Measurements from ENCODE around the gene TMEM184A.

Gene TMEM184A

DNA sequence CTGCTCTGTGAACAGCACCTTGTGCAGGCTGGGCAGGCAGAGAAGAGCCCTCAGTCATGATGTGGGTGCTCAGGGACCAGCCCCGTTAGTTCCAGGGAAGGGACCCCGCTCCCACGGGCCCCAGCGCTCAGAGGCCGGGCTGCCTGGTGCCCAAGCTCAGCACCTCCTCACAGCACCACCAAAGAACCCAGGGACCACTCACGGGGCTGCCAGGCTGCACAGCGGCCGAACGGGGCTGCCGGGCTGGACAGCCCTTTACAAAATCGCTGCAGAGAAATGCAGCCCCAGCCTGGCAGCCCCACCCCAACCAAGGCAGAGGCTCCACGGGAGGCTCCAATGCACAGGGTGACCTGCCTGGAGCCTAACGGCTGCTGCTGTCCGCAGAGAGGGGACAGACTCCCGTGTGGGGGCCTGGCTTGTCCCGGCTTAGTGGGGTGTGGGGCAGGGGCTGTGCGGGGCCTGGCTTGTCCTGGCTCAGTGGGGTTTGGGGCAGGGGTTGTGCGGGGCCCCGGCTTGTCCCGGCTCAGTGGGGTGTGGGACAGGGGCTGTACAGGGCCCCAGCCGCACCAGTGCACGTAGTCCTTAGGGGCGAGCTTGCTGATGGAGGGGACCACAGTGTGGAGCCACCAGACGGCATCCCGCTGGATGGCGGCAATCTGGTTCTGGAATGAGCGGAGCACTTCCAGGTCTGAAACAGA is 61.0 kb downstream of the TMEM184A start:
- POLR2A ChIA-PET: no interaction called here
- TF ChIP-seq, protein P1, sequence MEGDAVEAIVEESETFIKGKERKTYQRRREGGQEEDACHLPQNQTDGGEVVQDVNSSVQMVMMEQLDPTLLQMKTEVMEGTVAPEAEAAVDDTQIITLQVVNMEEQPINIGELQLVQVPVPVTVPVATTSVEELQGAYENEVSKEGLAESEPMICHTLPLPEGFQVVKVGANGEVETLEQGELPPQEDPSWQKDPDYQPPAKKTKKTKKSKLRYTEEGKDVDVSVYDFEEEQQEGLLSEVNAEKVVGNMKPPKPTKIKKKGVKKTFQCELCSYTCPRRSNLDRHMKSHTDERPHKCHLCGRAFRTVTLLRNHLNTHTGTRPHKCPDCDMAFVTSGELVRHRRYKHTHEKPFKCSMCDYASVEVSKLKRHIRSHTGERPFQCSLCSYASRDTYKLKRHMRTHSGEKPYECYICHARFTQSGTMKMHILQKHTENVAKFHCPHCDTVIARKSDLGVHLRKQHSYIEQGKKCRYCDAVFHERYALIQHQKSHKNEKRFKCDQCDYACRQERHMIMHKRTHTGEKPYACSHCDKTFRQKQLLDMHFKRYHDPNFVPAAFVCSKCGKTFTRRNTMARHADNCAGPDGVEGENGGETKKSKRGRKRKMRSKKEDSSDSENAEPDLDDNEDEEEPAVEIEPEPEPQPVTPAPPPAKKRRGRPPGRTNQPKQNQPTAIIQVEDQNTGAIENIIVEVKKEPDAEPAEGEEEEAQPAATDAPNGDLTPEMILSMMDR (IDR thresholded peaks at IDR 0.05; ENCODE audit: control extremely low read depth, extremely low read depth, low read depth, missing control alignments): no peak
- CTCF ChIA-PET: no interaction called here
- DNase-seq (ENCODE audit: extremely low spot score): no peak

DNA sequence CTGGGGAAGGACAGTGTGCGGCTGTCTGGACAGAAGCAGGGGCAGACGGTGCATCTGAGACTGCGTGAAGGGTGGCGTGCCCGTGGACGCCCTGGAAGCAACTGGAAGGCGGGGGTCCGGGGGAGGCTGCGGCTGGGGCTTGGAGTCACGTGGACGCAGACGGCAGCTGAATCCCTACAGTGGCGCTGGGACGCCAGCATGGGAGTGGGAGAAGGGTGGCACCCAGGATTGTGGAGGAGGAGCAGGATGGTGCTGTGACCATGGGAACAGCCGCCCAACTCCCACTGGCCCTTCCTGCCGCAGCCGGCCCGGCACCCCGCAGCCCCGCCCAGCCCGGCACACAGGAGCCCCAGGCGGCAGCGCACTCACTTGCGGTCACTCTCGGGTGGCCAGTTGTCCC is 61.6 kb downstream of the TMEM184A start:
- DNase-seq (ENCODE audit: extremely low spot score): no peak
- TF ChIP-seq, protein P1 (IDR thresholded peaks at IDR 0.05; ENCODE audit: control extremely low read depth, extremely low read depth, low read depth, missing control alignments): no peak
- ChIA-PET CTCF (no interaction called here), POLR2A (no interaction called here)

DNA sequence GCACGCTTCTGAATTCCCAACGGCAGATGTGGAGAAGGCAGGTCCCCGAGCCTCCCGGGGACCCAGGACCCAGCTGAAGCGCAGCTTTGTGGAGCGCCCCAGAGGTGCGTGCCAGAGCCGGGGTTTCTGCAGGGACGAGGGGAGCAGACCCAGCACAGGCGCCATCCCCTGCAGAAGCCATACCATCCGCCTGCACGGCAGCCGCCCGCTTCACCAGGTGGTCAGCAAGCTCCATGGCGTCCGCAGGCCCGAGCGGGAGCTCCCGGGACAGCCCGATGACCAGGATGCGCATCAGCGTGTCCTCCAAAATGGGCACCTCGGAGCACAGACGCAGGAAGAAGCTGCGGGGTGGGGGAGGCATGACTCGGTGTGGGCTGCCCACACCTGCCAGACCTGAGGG is 62.4 kb downstream of the TMEM184A start:
- POLR2A ChIA-PET: interaction anchor here (0.6 kb wide), 1 partner anchor 16 kb away, joined by 6 read pairs; no protein-coding TSS in a partner anchor
- CTCF ChIA-PET: interaction anchor here (0.8 to 1.7 kb wide), 2 partner anchors 10 to 20 kb away, joined by 3 to 5 read pairs; partner anchors contain the start of gene INTS1
- no peak for DNase-seq (ENCODE audit: extremely low spot score)
- TF ChIP-seq, protein P1 (IDR thresholded peaks at IDR 0.05; ENCODE audit: control extremely low read depth, extremely low read depth, low read depth, missing control alignments): no peak

DNA sequence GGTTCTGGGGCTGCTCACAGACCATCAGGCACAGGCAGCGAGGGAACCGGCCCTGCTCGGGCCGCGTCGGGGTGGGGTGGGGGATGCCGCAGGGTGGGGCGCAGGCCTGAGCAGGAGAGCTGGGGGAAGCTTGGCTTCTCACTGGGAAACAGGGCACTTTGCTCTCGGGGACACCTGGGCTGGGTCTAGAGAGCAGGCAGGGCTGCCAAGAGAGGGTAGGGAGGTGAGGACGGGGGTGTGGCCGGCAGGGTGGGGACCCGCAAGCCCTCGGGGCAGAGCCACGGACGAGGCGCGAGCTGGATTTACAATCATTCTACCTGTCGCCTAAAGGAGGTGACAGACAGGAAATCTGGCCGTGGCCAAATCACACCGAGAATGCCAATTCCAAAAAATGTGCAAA is 62.9 kb downstream of the TMEM184A start:
- ChIA-PET CTCF (interaction anchor here (0.8 to 1.7 kb wide), 2 partner anchors 11 to 19 kb away, joined by 3 to 5 read pairs; partner anchors contain the start of gene INTS1), POLR2A (no interaction called here)
- TF ChIP-seq, protein P1 (IDR thresholded peaks at IDR 0.05; ENCODE audit: control extremely low read depth, extremely low read depth, low read depth, missing control alignments): no peak
- no peak for DNase-seq (ENCODE audit: extremely low spot score)

DNA sequence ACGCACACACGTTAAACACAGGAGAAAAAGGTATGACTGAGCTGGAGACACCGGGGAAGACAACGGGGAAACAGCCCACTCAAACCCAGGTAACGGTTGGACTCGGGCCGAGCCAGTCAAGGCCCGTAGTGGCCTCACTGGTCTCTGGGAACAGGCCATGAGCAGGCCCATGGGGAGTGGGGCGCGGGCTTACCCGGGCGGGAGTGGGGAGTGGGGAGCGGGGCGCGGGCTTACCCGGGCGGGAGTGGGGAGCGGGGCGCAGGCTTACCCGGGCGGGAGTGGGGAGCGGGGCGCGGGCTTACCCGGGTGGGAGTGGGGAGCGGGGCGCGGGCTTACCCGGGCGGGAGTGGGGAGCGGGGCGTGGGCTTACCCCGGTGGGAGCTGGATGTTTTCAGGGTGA is 63.4 kb downstream of the TMEM184A start:
- TF ChIP-seq, protein P1 (IDR thresholded peaks at IDR 0.05; ENCODE audit: control extremely low read depth, extremely low read depth, low read depth, missing control alignments): no peak
- DNase-seq (ENCODE audit: extremely low spot score): no peak
- POLR2A ChIA-PET: no interaction called here
- CTCF ChIA-PET: interaction anchor here (0.8 to 1.7 kb wide), 2 partner anchors 11 to 19 kb away, joined by 3 to 5 read pairs; partner anchors contain the start of gene INTS1
